ENCODE data around the gene CMTM7. TPM values are rescaled to one million over a fixed set of nuclear protein-coding genes. Genes with fewer than 3 reads are reported as not detected.
"Not testable (repeated sequence)": the region's sequence is repeated elsewhere in the genome, so short reads cannot be mapped to it uniquely, and the experiment has no call there.

CMTM7 gene
- total and polyA plus RNA-seq, 2 donors, result 12.5 to 45.7 TPM

- WGBS, result 97% methylated on average over 6 of the region's 6 CpGs
- H3K27ac ChIP-seq (ENCODE audit: low read depth in 1 of 2, low read length in 1 of 2); H3K27me3 ChIP-seq (ENCODE audit: control insufficient read depth in 2 of 2, insufficient read depth in 1 of 2, low read length in 1 of 2); DNase-seq (ENCODE audit: low read depth in 6 of 9, low spot score in 9 of 9); H3K4me3 ChIP-seq (ENCODE audit: low read length in 2 of 2); H3K9me3 ChIP-seq (ENCODE audit: control insufficient read depth in 2 of 2, insufficient read depth in 1 of 2, low read length in 1 of 2): not testable (repeated sequence)
- Histone ChIP-seq H3K4me1 (ENCODE audit: control insufficient read depth in 2 of 2, insufficient read depth in 2 of 2, low read length in 2 of 2) (peaks cover 3 to 46% of the 10 kb centered on the region in 2 donors), H3K36me3 (ENCODE audit: control insufficient read depth in 2 of 2, insufficient read depth in 2 of 2, low read length in 1 of 2) (peaks cover 7 to 11% of the 10 kb centered on the region in 2 donors)
Observed at GRCh38 chr3:32466808-32467207, 75.2 kb downstream of the CMTM7 start.

- peak overlapping the region; percentile 52 to 81 for H3K27ac ChIP-seq (ENCODE audit: low read depth in 1 of 2, low read length in 1 of 2)
- peaks cover 3 to 39% of the 10 kb centered on the region in 2 donors for H3K4me1 ChIP-seq (ENCODE audit: control insufficient read depth in 2 of 2, insufficient read depth in 2 of 2, low read length in 2 of 2)
- DNase-seq (ENCODE audit: low read depth in 6 of 9, low spot score in 9 of 9), result peak in 8 of 9 donors; percentile 58 to 89 (median 79)
- 30% methylated on average over 41 of the region's 41 CpGs for WGBS
- H3K36me3 ChIP-seq (ENCODE audit: control insufficient read depth in 2 of 2, insufficient read depth in 2 of 2, low read length in 1 of 2), result peaks cover 7 to 12% of the 10 kb centered on the region in 2 donors
- H3K9me3 ChIP-seq (ENCODE audit: control insufficient read depth in 2 of 2, insufficient read depth in 1 of 2, low read length in 1 of 2), result peaks cover 0 to 4% of the 10 kb centered on the region in 2 donors
- H3K27me3 ChIP-seq (ENCODE audit: control insufficient read depth in 2 of 2, insufficient read depth in 1 of 2, low read length in 1 of 2), result no peaks in the 10 kb centered on the region
- H3K4me3 ChIP-seq (ENCODE audit: low read length in 2 of 2), result peak overlapping the region; percentile 52 to 57
Observed at GRCh38 chr3:32467333-32468070, 75.8 kb downstream of the CMTM7 start.

GRCh38 chr3:32469151-32469874 is 77.7 kb downstream of the CMTM7 start:
- Histone ChIP-seq H3K27me3 (ENCODE audit: control insufficient read depth in 2 of 2, insufficient read depth in 1 of 2, low read length in 1 of 2) (no peaks in the 10 kb centered on the region), H3K4me1 (ENCODE audit: control insufficient read depth in 2 of 2, insufficient read depth in 2 of 2, low read length in 2 of 2) (peaks cover 3 to 28% of the 10 kb centered on the region in 2 donors), H3K27ac (ENCODE audit: low read depth in 1 of 2, low read length in 1 of 2) (no peak overlapping the region), H3K9me3 (ENCODE audit: control insufficient read depth in 2 of 2, insufficient read depth in 1 of 2, low read length in 1 of 2) (peaks cover 0 to 4% of the 10 kb centered on the region in 2 donors), H3K4me3 (ENCODE audit: low read length in 2 of 2) (no peak overlapping the region), H3K36me3 (ENCODE audit: control insufficient read depth in 2 of 2, insufficient read depth in 2 of 2, low read length in 1 of 2) (peaks cover 7 to 17% of the 10 kb centered on the region in 2 donors)
- DNase-seq (ENCODE audit: low read depth in 6 of 9, low spot score in 9 of 9), result no peak
- WGBS, result 93% methylated on average over 7 of the region's 7 CpGs

- WGBS, result 96% methylated on average over 5 of the region's 5 CpGs
- Histone ChIP-seq H3K27me3 (ENCODE audit: control insufficient read depth in 2 of 2, insufficient read depth in 1 of 2, low read length in 1 of 2) (no peaks in the 10 kb centered on the region), H3K36me3 (ENCODE audit: control insufficient read depth in 2 of 2, insufficient read depth in 2 of 2, low read length in 1 of 2) (peaks cover 7 to 17% of the 10 kb centered on the region in 2 donors), H3K4me1 (ENCODE audit: control insufficient read depth in 2 of 2, insufficient read depth in 2 of 2, low read length in 2 of 2) (peaks cover 3 to 28% of the 10 kb centered on the region in 2 donors), H3K4me3 (ENCODE audit: low read length in 2 of 2) (no peak overlapping the region), H3K27ac (ENCODE audit: low read depth in 1 of 2, low read length in 1 of 2) (no peak overlapping the region), H3K9me3 (ENCODE audit: control insufficient read depth in 2 of 2, insufficient read depth in 1 of 2, low read length in 1 of 2) (peaks cover 0 to 4% of the 10 kb centered on the region in 2 donors)
- DNase-seq (ENCODE audit: low read depth in 6 of 9, low spot score in 9 of 9), result no peak
Observed at GRCh38 chr3:32470362-32470761, 78.7 kb downstream of the CMTM7 start.

GRCh38 chr3:32471246-32471645 is 79.6 kb downstream of the CMTM7 start:
- Histone ChIP-seq H3K4me1 (ENCODE audit: control insufficient read depth in 2 of 2, insufficient read depth in 2 of 2, low read length in 2 of 2) (peaks cover 3 to 28% of the 10 kb centered on the region in 2 donors), H3K4me3 (ENCODE audit: low read length in 2 of 2) (no peak overlapping the region), H3K27me3 (ENCODE audit: control insufficient read depth in 2 of 2, insufficient read depth in 1 of 2, low read length in 1 of 2) (no peaks in the 10 kb centered on the region), H3K9me3 (ENCODE audit: control insufficient read depth in 2 of 2, insufficient read depth in 1 of 2, low read length in 1 of 2) (peaks cover 0 to 4% of the 10 kb centered on the region in 2 donors), H3K36me3 (ENCODE audit: control insufficient read depth in 2 of 2, insufficient read depth in 2 of 2, low read length in 1 of 2) (peaks cover 7 to 17% of the 10 kb centered on the region in 2 donors), H3K27ac (ENCODE audit: low read depth in 1 of 2, low read length in 1 of 2) (no peak overlapping the region)
- WGBS, result 94% methylated on average over 3 of the region's 3 CpGs
- DNase-seq (ENCODE audit: low read depth in 6 of 9, low spot score in 9 of 9), result no peak

GRCh38 chr3:32472151-32472550 is 80.5 kb downstream of the CMTM7 start:
- not testable (repeated sequence) for H3K9me3 ChIP-seq (ENCODE audit: control insufficient read depth in 2 of 2, insufficient read depth in 1 of 2, low read length in 1 of 2); H3K4me3 ChIP-seq (ENCODE audit: low read length in 2 of 2); DNase-seq (ENCODE audit: low read depth in 6 of 9, low spot score in 9 of 9); H3K27ac ChIP-seq (ENCODE audit: low read depth in 1 of 2, low read length in 1 of 2); H3K27me3 ChIP-seq (ENCODE audit: control insufficient read depth in 2 of 2, insufficient read depth in 1 of 2, low read length in 1 of 2)
- Histone ChIP-seq H3K36me3 (ENCODE audit: control insufficient read depth in 2 of 2, insufficient read depth in 2 of 2, low read length in 1 of 2) (peaks cover 7 to 17% of the 10 kb centered on the region in 2 donors), H3K4me1 (ENCODE audit: control insufficient read depth in 2 of 2, insufficient read depth in 2 of 2, low read length in 2 of 2) (peaks cover 3 to 23% of the 10 kb centered on the region in 2 donors)
- 95% methylated on average over 12 of the region's 12 CpGs for WGBS

GRCh38 chr3:32474201-32474600 is 82.5 kb downstream of the CMTM7 start:
- H3K27ac ChIP-seq (ENCODE audit: low read depth in 1 of 2, low read length in 1 of 2), result no peak overlapping the region
- H3K9me3 ChIP-seq (ENCODE audit: control insufficient read depth in 2 of 2, insufficient read depth in 1 of 2, low read length in 1 of 2), result no peaks in the 10 kb centered on the region
- H3K27me3 ChIP-seq (ENCODE audit: control insufficient read depth in 2 of 2, insufficient read depth in 1 of 2, low read length in 1 of 2), result no peaks in the 10 kb centered on the region
- peaks cover 3 to 8% of the 10 kb centered on the region in 2 donors for H3K4me1 ChIP-seq (ENCODE audit: control insufficient read depth in 2 of 2, insufficient read depth in 2 of 2, low read length in 2 of 2)
- DNase-seq (ENCODE audit: low read depth in 6 of 9, low spot score in 9 of 9), result no peak
- peaks cover 0 to 21% of the 10 kb centered on the region in 2 donors for H3K36me3 ChIP-seq (ENCODE audit: control insufficient read depth in 2 of 2, insufficient read depth in 2 of 2, low read length in 1 of 2)
- WGBS, result 96% methylated on average over 2 of the region's 2 CpGs
- no peak overlapping the region for H3K4me3 ChIP-seq (ENCODE audit: low read length in 2 of 2)

- Histone ChIP-seq H3K27me3 (ENCODE audit: control insufficient read depth in 2 of 2, insufficient read depth in 1 of 2, low read length in 1 of 2) (no peaks in the 10 kb centered on the region), H3K4me3 (ENCODE audit: low read length in 2 of 2) (no peak overlapping the region), H3K27ac (ENCODE audit: low read depth in 1 of 2, low read length in 1 of 2) (no peak overlapping the region), H3K9me3 (ENCODE audit: control insufficient read depth in 2 of 2, insufficient read depth in 1 of 2, low read length in 1 of 2) (no peaks in the 10 kb centered on the region), H3K4me1 (ENCODE audit: control insufficient read depth in 2 of 2, insufficient read depth in 2 of 2, low read length in 2 of 2) (peaks cover 0 to 6% of the 10 kb centered on the region in 2 donors), H3K36me3 (ENCODE audit: control insufficient read depth in 2 of 2, insufficient read depth in 2 of 2, low read length in 1 of 2) (peaks cover 13 to 30% of the 10 kb centered on the region in 2 donors)
- 100% methylated on average over 1 of the region's 1 CpG for WGBS
- no peak for DNase-seq (ENCODE audit: low read depth in 6 of 9, low spot score in 9 of 9)
Observed at GRCh38 chr3:32480604-32481003, 89.0 kb downstream of the CMTM7 start.
